DOHH2 (cell line): ENCODE results near the gene RCL1.

ENCODE experiments used
- EZH2phosphoT487 ChIP-seq: fragments of 200-600 bp; sonication (generic); IDR thresholded peaks from 2 replicates; pipeline ENCODE4 v1.6.1; 2017; ENCODE audit warnings: borderline replicate concordance, mild to moderate bottlenecking, antibody characterized with exemption, low read length, moderate library complexity, mixed read lengths
- TF ChIP-seq, protein P1 (sequence below): fragments of 200-600 bp; sonication (generic); IDR thresholded peaks from one replicate; pipeline ENCODE4 v1.5.1; 2014; ENCODE audit warnings: antibody characterized with exemption, mild to moderate bottlenecking, low read depth, low read length; ENCODE audit not compliant: poor library complexity, severe bottlenecking

DNA sequence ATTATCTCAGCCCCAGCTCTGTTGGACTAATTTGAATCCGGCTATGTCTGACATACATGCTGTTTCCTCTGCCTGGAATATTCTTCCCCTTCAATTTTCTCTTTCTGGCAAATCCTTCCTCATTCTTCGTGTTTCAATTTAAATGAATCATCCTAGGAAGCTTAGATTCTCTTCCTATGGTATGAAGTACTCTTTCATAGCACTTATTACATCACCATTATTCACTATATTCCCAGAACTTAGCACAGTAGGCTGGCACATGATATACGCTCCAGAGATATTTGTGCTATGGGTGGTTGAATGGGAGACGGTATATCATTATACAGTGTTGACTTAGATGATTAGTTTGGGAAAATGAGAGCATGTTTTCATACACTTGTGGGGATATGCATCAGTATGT lies 101.3 kb downstream of the RCL1 start:
- TF ChIP-seq, protein P1, sequence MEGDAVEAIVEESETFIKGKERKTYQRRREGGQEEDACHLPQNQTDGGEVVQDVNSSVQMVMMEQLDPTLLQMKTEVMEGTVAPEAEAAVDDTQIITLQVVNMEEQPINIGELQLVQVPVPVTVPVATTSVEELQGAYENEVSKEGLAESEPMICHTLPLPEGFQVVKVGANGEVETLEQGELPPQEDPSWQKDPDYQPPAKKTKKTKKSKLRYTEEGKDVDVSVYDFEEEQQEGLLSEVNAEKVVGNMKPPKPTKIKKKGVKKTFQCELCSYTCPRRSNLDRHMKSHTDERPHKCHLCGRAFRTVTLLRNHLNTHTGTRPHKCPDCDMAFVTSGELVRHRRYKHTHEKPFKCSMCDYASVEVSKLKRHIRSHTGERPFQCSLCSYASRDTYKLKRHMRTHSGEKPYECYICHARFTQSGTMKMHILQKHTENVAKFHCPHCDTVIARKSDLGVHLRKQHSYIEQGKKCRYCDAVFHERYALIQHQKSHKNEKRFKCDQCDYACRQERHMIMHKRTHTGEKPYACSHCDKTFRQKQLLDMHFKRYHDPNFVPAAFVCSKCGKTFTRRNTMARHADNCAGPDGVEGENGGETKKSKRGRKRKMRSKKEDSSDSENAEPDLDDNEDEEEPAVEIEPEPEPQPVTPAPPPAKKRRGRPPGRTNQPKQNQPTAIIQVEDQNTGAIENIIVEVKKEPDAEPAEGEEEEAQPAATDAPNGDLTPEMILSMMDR: no peak
- TF ChIP-seq EZH2phosphoT487: no peak
